ENCODE measurements around the gene FBXL17. TPM values are rescaled to one million over a fixed set of nuclear protein-coding genes. Genes with fewer than 3 reads are reported as not detected.

The FBXL17 gene
- total and polyA plus RNA-seq, 12 donors, result 5.9 to 47.4 (median 41.1) TPM

DNA sequence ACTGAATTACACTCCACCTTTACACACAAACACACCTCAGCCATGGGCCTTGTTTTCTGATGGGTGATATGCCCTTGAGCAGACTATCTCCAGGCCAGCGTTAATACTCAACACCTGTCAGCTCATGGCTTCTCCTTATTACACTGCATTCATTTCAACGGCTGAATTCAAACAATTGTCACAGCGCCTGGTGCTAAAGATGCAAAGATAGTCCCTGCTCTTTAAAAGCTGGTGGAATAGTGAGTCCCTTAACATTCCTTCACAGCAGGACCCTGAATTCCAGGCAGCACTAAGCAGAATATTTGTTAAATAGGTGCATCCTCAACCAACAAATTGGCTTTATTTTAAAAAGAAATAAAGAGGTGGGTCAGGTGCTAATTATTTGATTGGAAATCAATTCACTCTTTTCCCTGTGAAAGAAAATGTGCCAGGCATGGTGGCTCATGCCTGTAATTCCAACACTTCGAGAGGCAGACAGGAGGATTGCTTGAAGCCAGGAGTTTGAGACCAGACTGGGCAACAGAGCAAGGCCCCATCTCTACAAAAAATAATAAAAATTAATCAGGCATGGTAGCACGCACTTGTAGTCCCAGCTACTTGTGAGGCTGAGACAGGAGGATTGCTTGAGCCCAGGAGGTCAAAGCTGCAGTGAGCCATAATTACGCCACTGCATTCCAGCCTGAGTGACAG, 555.4 kb downstream of the FBXL17 start:
- WGBS, 2 donors, result 67% methylated on average over 6 of the region's 6 CpGs
- Histone ChIP-seq H3K27ac (no peak overlapping the region), H3K36me3 (no peaks in the 10 kb centered on the region), H3K9me3 (peaks cover 0 to 9% (median 6%) of the 10 kb centered on the region in 11 donors), H3K4me3 (no peak overlapping the region), H3K4me1 (no peaks in the 10 kb centered on the region), H3K27me3 (no peaks in the 10 kb centered on the region)
- intact Hi-C loops (cut with DNase I), result no loop called here
- DNase-seq (no peak), ATAC-seq (no peak)
- TF ChIP-seq, protein P1, sequence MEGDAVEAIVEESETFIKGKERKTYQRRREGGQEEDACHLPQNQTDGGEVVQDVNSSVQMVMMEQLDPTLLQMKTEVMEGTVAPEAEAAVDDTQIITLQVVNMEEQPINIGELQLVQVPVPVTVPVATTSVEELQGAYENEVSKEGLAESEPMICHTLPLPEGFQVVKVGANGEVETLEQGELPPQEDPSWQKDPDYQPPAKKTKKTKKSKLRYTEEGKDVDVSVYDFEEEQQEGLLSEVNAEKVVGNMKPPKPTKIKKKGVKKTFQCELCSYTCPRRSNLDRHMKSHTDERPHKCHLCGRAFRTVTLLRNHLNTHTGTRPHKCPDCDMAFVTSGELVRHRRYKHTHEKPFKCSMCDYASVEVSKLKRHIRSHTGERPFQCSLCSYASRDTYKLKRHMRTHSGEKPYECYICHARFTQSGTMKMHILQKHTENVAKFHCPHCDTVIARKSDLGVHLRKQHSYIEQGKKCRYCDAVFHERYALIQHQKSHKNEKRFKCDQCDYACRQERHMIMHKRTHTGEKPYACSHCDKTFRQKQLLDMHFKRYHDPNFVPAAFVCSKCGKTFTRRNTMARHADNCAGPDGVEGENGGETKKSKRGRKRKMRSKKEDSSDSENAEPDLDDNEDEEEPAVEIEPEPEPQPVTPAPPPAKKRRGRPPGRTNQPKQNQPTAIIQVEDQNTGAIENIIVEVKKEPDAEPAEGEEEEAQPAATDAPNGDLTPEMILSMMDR (IDR thresholded peaks at IDR 0.05), result no peak

DNA sequence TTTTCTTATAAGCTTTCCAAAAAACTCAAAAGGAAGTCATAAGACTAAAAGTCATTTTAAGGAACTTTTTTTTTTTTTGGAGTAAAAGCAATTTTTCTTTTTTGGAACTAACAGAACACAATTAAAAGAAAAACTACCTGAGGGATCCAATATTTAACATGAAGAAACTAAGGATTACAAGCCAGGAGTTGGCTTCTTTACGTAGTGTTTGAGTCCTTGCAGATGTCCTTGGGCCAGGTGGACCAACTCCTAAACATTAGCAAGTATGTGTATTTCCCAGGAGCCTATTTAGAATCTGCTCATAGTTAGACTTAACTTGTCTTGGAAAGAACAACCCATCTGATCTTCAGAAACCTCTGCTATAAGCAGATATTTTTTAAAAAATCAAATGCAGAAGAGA, 557.1 kb downstream of the FBXL17 start:
- Histone ChIP-seq H3K36me3 (no peaks in the 10 kb centered on the region), H3K4me3 (no peak overlapping the region), H3K27ac (no peak overlapping the region), H3K9me3 (peaks cover 0 to 9% (median 6%) of the 10 kb centered on the region in 11 donors), H3K27me3 (no peaks in the 10 kb centered on the region), H3K4me1 (no peaks in the 10 kb centered on the region)
- WGBS, 2 donors, result 81 to 89% methylated on average over 1 of the region's 1 CpG
- TF ChIP-seq, protein P1 (IDR thresholded peaks at IDR 0.05), result no peak
- no peak for DNase-seq
- no peak for ATAC-seq
- intact Hi-C loops (cut with DNase I), result no loop called here

DNA sequence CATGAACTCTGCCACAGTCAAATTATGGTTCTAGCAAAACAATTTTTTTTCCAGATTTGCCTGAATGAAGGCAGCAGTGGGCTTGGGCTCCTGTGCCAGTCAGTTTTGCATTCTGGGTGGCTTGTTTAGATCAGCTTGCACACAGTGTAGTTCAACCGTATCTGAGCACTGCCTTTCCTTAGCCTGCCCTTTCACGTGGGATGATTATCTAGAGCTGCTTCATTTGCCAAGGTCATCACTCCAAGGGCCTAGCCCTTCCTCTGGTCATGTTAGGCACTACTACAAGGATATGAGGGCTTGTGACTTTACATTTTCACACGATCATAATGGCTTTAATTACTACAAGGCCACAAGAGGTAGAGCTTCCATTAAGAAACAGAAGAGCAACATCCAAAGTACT, 560.6 kb downstream of the FBXL17 start:
- H3K36me3 ChIP-seq, result no peaks in the 10 kb centered on the region
- H3K27ac ChIP-seq, result no peak overlapping the region
- H3K4me3 ChIP-seq, result no peak overlapping the region
- 58 to 65% methylated on average over 3 of the region's 3 CpGs for WGBS, 2 donors
- no peaks in the 10 kb centered on the region for H3K4me1 ChIP-seq
- intact Hi-C loops (cut with DNase I), result no loop called here
- no peak for DNase-seq
- H3K9me3 ChIP-seq, result peaks cover 0 to 9% (median 6%) of the 10 kb centered on the region in 11 donors
- ATAC-seq, result peak in 2 of 8 donors; percentile 22 to 68
- TF ChIP-seq, protein P1 (IDR thresholded peaks at IDR 0.05), result no peak
- H3K27me3 ChIP-seq, result no peaks in the 10 kb centered on the region

DNA sequence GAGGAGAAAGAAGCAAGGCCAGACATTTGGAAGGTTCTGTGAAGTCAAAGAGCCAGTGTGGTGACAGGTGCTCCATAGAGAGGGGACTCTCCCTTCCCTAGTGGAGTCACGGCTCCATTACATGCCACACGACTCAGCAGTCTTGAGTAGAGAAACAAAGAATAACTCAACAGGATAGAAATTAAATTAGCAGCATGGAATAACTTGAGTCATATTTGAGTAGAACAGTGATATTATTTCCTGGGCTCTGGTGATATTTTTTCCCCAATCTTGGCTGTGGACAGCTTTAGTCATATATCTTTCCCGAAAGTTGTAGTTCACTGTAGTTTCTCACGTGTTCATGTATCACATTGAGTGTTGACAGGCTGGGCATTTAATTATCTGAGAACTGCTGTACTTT, 561.5 kb downstream of the FBXL17 start:
- intact Hi-C loops (cut with DNase I), result no loop called here
- WGBS, 2 donors, result 68 to 76% methylated on average over 4 of the region's 4 CpGs
- ATAC-seq, result no peak

More for the DNA sequence above, 561.5 kb downstream of the FBXL17 start:
- no peak overlapping the region for H3K27ac ChIP-seq
- TF ChIP-seq, protein P1 (IDR thresholded peaks at IDR 0.05), result no peak
- H3K27me3 ChIP-seq, result no peaks in the 10 kb centered on the region
- H3K9me3 ChIP-seq, result peaks cover 0 to 9% (median 6%) of the 10 kb centered on the region in 11 donors
- H3K4me3 ChIP-seq, result no peak overlapping the region
- no peak for DNase-seq
- H3K4me1 ChIP-seq, result no peaks in the 10 kb centered on the region
- no peaks in the 10 kb centered on the region for H3K36me3 ChIP-seq

All from heart right ventricle (tissue), 16 donors.